Keratinocyte (primary cell): ENCODE data around the gene TPM4. TPM values are rescaled to one million over a fixed set of nuclear protein-coding genes. Genes with fewer than 3 reads are reported as not detected.

Source experiments
- DNase-seq: peaks from one replicate; pipeline ENCODE4 v3.0.0-alpha.2; 2011; ENCODE audit warnings: low read depth, missing footprints, low spot score
- FAIRE-seq: peaks from 2 replicates; lab custom pipeline; 2011; peaks lifted over from hg19 to GRCh38; lab: Jason Lieb, UNC
- H2AFZ ChIP-seq: 2 replicates; pipeline ENCODE4 v1.6.0; 2012; ENCODE audit warnings: low read length, control low read depth, inconsistent platforms; ENCODE audit not compliant: control insufficient read depth
- H3K27ac ChIP-seq: 2 replicates; pipeline ENCODE4 v1.5.1; 2011; ENCODE audit warnings: low read length; ENCODE audit not compliant: control insufficient read depth, insufficient read depth
- H3K27me3 ChIP-seq: 3 replicates; pipeline ENCODE4 v1.6.0; 2011; ENCODE audit warnings: low read length; ENCODE audit not compliant: control insufficient read depth, insufficient read depth; ENCODE audit errors: extremely low read depth
- H3K36me3 ChIP-seq, 2 experiments: 2 replicates in 1 of 2; 3 replicates in 1 of 2; pipeline ENCODE4 v1.5.1; 2011; ENCODE audit warnings: low read length in 2 of 2, mild to moderate bottlenecking in 1 of 2; ENCODE audit not compliant: control insufficient read depth in 2 of 2, insufficient read depth in 2 of 2; ENCODE audit errors: extremely low read depth in 1 of 2
- H3K4me1 ChIP-seq: 3 replicates; pipeline ENCODE4 v1.5.1; 2011; ENCODE audit warnings: low read length; ENCODE audit not compliant: control insufficient read depth, insufficient read depth; ENCODE audit errors: extremely low read depth
- H3K4me2 ChIP-seq: 3 replicates; pipeline ENCODE4 v1.6.0; 2011; ENCODE audit warnings: low read depth, low read length; ENCODE audit not compliant: control insufficient read depth, insufficient read depth; ENCODE audit errors: extremely low read depth
- H3K4me3 ChIP-seq, 3 experiments: fragments of 200-600 bp in 1 of 3; sonication (generic) in 1 of 3; 2 replicates in 2 of 3; 3 replicates in 1 of 3; pipeline ENCODE4 v1.5.1; 2011 to 2016; ENCODE audit warnings: low read length in 3 of 3, mild to moderate bottlenecking in 3 of 3, control low read depth in 2 of 3, inconsistent platforms in 1 of 3, low read depth in 1 of 3, mixed read lengths in 1 of 3, mixed run types in 1 of 3, moderate library complexity in 1 of 3; ENCODE audit not compliant: control insufficient read depth in 2 of 3, insufficient read depth in 2 of 3; ENCODE audit errors: extremely low read depth in 1 of 3
- H3K79me2 ChIP-seq: 2 replicates; pipeline ENCODE4 v1.6.0; 2012; ENCODE audit warnings: low read length; ENCODE audit not compliant: control insufficient read depth, insufficient read depth
- H3K9ac ChIP-seq: 3 replicates; pipeline ENCODE4 v1.6.0; 2011; ENCODE audit warnings: low read length; ENCODE audit not compliant: control insufficient read depth, insufficient read depth; ENCODE audit errors: extremely low read depth
- H3K9me1 ChIP-seq: 3 replicates; pipeline ENCODE4 v1.6.0; 2011; ENCODE audit warnings: low read length; ENCODE audit not compliant: control insufficient read depth, insufficient read depth; ENCODE audit errors: extremely low read depth
- H3K9me3 ChIP-seq: 2 replicates; pipeline ENCODE4 v1.5.1; 2012; ENCODE audit warnings: low read depth, low read length; ENCODE audit not compliant: control insufficient read depth
- H4K20me1 ChIP-seq: 3 replicates; pipeline ENCODE4 v1.6.0; 2011; ENCODE audit warnings: low read length; ENCODE audit not compliant: control insufficient read depth, insufficient read depth; ENCODE audit errors: extremely low read depth
- CTCF ChIP-seq, 3 experiments: IDR thresholded peaks in 1 of 3; conservative IDR thresholded peaks in 1 of 3; optimal IDR thresholded peaks in 1 of 3; 2 replicates in 2 of 3; 3 replicates in 1 of 3; pipeline versions ENCODE3 to v1.5.1; 2011; ENCODE audit warnings: low read length in 3 of 3, mild to moderate bottlenecking in 3 of 3, moderate library complexity in 2 of 3, control low read depth in 1 of 3, inconsistent platforms in 1 of 3; ENCODE audit not compliant: insufficient read depth in 2 of 3; ENCODE audit errors: extremely low read depth in 1 of 3
- EZH2 ChIP-seq: IDR thresholded peaks from one replicate; pipeline ENCODE4 v1.6.1; 2012; ENCODE audit warnings: inconsistent platforms, mild to moderate bottlenecking, low read length, moderate library complexity
- dilution Hi-C: fragments of 300-500 bp; cut with MboI; formaldehyde crosslinking; loops from one replicate; pipeline ENCODE4 v1.7.0; 2020; ENCODE audit warnings: low sequenced_read_pairs; ENCODE audit not compliant: extremely low pct_ligation_motif_present
- polyA plus RNA-seq, 5 experiments: library from polyadenylated mRNA; depleted of rRNA in 3 of 5; stranded (reverse) in 3 of 5; stranded (forward) in 1 of 5; unstranded in 1 of 5; fragments of >200 nt; gene quantifications; 1 replicate in 1 of 5; 2 replicates in 3 of 5; 3 replicates in 1 of 5; pipeline versions ENCODE4 v1.2.1 to v1.2.3, GENCODE V29; 2011 to 2012; ENCODE audit warnings: missing spikeins in 2 of 5, low read depth in 1 of 5, low replicate concordance in 1 of 5

The TPM4 gene
- polyA plus RNA-seq, 1 donor (not counting 4 experiments of a cell fraction or from before 2014, with no cell fraction given), result 646 TPM

GRCh38 chr19:16045171-16045570 lies 31.1 kb upstream of the TPM4 start:
- Histone ChIP-seq H3K9me1 (no peaks in the 10 kb centered on the region), H3K9ac (no peak overlapping the region), H3K9me3 (no peaks in the 10 kb centered on the region), H3K36me3 (no peaks in the 10 kb centered on the region), H3K79me2 (no peaks in the 10 kb centered on the region), H3K27me3 (no peaks in the 10 kb centered on the region), H3K4me2 (no peak overlapping the region), H2AFZ (no peak overlapping the region), H3K27ac (no peak overlapping the region), H3K4me1 (no peaks in the 10 kb centered on the region), H3K4me3 (no peak overlapping the region), H4K20me1 (no peaks in the 10 kb centered on the region)
- TF ChIP-seq CTCF (optimal IDR thresholded peaks at IDR 0.05 in 1 of 3, IDR thresholded peaks at IDR 0.05 in 1 of 3, conservative IDR thresholded peaks at IDR 0.05 in 1 of 3; ENCODE audit: extremely low read depth in 1 of 3, insufficient read depth in 2 of 3, low read length in 3 of 3) (no peak), EZH2 (no peak)
- FAIRE-seq, result no peak
- no peak for DNase-seq
- dilution Hi-C loops, result no loop called here

DNA sequence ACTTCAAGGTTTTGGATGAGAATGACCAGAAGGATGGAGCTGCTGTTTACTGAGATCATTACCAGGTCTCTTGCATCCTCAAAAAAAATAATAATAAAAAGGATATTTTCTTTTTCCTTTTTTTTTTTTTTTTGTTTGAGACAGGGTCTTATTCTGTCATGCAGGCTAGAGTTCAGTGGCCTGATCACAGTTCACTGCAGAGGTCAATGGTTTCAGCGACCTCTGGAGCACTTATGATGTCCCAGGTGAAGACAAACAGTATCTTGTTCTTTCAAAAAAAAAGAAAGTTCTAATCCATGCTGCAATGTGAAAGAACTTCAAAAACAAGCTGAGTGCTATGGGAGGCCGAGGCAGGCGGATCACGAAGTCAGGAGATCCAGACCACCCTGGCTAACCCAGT lies 30.4 kb upstream of the TPM4 start:
- dilution Hi-C loops, result no loop called here
- Histone ChIP-seq H2AFZ (no peak overlapping the region), H3K36me3 (no peaks in the 10 kb centered on the region), H3K27me3 (no peaks in the 10 kb centered on the region), H4K20me1 (no peaks in the 10 kb centered on the region), H3K9me1 (no peaks in the 10 kb centered on the region), H3K27ac (no peak overlapping the region), H3K4me2 (no peak overlapping the region), H3K79me2 (no peaks in the 10 kb centered on the region), H3K4me1 (no peaks in the 10 kb centered on the region), H3K9ac (no peak overlapping the region), H3K9me3 (no peaks in the 10 kb centered on the region), H3K4me3 (no peak overlapping the region)
- DNase-seq, result no peak
- no peak for TF ChIP-seq CTCF (optimal IDR thresholded peaks at IDR 0.05 in 1 of 3, IDR thresholded peaks at IDR 0.05 in 1 of 3, conservative IDR thresholded peaks at IDR 0.05 in 1 of 3; ENCODE audit: extremely low read depth in 1 of 3, insufficient read depth in 2 of 3, low read length in 3 of 3)
- TF ChIP-seq EZH2, result no peak
- no peak for FAIRE-seq
